Measurements from ENCODE around the gene CRB3.
A peak's percentile ranks its signal among the peaks of the same experiment; 100 is the strongest.

CRB3 gene

GRCh38 chr19:6465663-6466062, 1.6 kb downstream of the CRB3 start:
- DNase-seq (ENCODE audit: low read depth in 1 of 2, low spot score in 1 of 2): no peak

DNA sequence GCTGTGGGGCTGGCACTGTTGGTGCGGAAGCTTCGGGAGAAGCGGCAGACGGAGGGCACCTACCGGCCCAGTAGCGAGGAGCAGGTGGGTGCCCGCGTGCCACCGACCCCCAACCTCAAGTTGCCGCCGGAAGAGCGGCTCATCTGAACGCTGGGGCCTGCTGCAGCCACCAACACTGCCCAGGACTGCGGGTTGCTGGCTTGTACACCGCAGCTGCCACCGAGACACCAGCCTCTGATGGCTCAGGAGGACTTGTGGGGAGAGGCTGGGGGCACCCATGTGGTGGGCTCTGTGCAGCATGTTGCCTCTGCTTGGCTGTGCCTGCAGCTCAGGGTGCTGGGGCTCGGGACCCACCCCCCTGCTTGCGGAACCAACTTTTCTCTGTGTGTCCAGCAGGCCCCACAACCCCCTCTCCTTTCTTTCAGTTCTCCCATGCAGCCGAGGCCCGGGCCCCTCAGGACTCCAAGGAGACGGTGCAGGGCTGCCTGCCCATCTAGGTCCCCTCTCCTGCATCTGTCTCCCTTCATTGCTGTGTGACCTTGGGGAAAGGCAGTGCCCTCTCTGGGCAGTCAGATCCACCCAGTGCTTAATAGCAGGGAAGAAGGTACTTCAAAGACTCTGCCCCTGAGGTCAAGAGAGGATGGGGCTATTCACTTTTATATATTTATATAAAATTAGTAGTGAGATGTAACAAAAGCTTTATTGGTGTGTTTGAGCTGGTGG, 2.6 kb downstream of the CRB3 start:
- no peak for DNase-seq (ENCODE audit: low read depth in 1 of 2, low spot score in 1 of 2)

DNA sequence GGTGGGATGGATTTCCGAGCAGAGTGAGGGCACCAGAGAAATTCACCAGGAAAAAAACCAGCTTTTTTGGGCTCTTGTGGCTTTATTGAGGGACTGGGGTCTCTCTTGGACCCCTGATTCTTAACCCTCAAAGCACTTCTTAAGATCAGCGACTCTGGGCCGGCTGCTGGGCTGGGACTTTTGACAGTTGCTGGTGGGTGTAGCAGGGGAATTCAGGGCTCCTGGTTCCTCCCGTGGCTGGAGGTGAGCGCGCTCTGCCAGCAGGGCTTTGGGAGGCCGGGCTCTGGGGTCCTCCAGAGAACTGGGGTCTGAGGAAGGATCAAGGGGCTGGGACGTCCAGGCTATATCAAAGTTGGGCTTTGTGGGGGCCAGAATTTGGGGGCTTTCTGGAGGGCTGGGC, 3.3 kb downstream of the CRB3 start:
- DNase-seq (ENCODE audit: low read depth in 1 of 2, low spot score in 1 of 2): no peak

DNA sequence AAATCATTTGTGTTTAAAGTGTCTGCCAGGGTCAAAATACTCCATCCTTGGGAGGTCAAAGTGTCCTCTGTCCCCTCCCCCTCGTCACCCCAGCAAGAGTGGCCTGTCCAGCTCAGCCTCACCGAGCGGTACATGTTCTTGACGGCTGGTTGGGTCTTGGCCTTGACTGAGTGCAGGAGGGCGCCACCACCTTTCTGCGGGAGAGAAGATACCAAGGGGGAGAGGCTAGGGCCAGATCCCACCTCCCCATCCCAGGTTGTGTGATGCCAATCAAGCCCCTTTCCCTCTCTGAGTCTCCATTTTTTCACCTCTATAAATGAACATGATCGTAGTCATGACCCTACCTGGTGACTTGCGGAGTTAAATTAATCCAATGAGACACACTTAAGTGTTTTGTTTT, 6.1 kb downstream of the CRB3 start:
- no peak for DNase-seq (ENCODE audit: low read depth in 1 of 2, low spot score in 1 of 2)

GRCh38 chr19:6471076-6471475, 7.0 kb downstream of the CRB3 start:
- no peak for DNase-seq (ENCODE audit: low read depth in 1 of 2, low spot score in 1 of 2)

GRCh38 chr19:6472713-6473112, 8.6 kb downstream of the CRB3 start:
- no peak for DNase-seq (ENCODE audit: low read depth in 1 of 2, low spot score in 1 of 2)

DNA sequence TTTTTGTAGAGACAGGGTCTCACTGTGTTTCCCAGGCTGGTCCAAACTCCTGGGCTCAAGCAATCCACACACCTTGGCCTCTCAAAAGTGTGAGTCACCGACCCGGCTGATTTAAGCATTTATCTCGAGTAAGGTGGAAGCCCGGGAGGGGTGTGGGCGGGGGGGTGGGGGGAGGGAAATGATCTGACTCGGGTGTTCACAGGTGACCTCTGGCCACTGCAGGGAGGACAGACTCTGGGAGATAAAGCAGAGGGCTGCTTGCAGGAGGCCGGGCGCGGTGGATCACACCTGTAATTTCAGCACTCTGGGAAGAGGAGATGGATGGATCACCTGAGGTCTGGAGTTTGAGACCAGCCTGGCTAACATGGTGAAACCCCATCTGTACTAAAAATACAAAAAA, 9.6 kb downstream of the CRB3 start:
- no peak for DNase-seq (ENCODE audit: low read depth in 1 of 2, low spot score in 1 of 2)

GRCh38 chr19:6475321-6476108, 11.4 kb downstream of the CRB3 start:
- DNase-seq (ENCODE audit: low read depth in 1 of 2, low spot score in 1 of 2): no peak

DNA sequence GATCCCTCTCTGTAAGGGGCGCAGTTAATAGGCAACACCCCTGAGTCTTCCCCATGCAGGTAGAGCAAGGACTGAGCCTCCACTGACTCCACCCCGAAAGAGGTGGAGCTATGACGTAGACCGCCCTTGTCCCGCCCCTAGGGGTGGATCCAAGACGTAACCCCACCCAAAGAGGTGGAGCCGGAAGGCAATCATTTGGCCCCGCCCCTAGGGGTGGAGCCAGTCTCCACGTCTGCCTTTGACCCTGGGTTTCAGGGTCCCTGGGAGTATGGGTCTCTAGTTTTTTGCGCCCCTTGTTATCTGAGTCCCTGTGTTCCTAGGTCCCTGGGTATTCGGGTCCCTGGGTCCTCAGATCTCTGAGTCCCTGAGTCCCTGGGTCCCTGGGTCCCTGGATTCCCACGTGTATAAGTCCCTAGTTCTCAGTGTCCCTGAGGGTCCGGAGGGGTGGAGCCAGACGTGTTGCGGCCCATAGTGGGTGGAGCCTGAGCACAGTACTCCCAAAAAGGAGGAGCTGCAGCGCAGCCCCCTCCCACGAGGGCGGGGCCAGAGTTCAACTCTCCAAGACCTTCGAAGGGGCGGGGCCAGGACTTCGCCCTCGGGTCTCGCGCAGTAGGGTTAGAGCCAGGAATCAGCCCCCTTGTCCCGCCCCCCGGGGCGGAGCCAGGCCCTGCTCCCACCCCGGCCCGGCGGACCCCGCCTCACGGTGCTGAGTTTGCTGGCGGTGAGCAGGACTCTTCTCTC, 12.3 kb downstream of the CRB3 start:
- DNase-seq (ENCODE audit: low read depth in 1 of 2, low spot score in 1 of 2): peak; percentile 39 to 45

DNA sequence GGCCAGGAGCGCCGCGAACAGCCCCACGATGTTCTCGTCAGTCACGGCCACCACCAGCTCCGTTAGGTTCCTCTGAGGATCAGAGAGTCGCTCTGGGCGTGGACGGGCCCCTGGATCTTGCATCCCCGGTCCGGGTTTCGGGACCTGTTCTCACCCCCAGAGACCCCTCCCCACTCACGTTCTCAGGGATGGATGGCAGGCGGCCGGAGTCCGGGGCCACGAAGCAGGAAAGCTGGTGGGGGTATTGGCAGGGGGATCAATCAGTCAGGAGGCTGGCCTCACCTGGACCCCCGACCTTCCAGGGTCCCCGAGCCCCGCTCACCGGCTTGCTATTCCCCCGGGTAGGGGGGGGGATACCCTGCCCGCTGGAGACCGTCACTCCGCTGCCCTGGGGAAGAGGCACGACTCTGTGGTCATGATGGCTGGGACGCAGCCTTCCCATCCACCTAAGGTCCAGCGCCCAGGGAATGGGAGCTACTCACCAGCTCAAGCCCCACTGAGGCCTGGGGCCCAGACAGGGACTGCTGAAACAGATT, 12.9 kb downstream of the CRB3 start:
- no peak for DNase-seq (ENCODE audit: low read depth in 1 of 2, low spot score in 1 of 2)

DNA sequence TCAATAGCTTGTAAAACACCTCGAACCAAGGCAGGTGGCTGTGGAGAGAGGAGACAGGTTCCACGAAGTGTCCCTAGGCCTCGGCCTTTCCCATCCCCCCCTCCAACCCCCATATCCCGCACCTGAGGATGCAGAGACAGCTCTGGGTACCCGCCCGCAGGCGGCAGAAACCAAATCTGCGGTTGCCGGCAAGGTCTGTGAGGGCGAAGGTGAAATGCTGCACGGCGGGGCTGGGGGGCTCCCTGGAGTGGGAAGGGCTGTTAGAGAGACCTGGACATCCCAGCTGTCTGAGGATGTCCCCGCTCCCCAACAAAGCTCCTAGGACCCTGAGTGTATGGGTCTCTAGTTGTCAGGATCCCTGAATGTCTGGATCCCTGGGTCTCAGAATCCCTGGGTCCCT, 14.7 kb downstream of the CRB3 start:
- DNase-seq (ENCODE audit: low read depth in 1 of 2, low spot score in 1 of 2): no peak

DNA sequence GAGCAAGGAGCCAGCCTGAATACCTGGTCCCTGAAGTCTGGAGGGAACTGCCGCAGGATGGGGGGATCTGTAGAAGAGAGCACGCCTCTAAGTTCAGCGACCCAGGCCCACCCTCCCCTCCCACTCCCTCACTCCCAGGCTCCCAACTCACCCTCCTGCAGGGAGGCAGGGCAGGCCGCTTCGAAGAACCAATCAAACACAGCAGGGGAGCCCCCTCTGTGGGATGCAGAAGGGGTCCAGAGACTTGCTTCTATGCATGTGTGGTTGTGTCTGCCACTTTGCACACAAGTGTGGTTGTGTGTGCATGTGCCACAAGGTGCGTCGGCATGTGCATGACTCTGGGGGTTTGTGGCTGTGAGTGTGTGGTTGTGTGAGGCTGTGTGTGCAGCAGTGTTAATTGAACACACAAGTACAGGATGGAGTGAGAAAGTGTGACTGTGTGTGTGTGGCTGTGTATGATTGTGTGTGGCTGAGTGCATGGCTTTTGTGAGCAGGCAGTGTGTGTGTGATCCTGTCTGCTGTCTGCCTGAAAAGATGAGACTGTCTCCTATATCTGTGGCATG, 15.8 kb downstream of the CRB3 start:
- no peak for DNase-seq (ENCODE audit: low read depth in 1 of 2, low spot score in 1 of 2)

- DNase-seq (ENCODE audit: low read depth in 1 of 2, low spot score in 1 of 2): no peak
These were observed 16.9 kb downstream of the CRB3 start for GRCh38 chr19:6480848-6481415.

GRCh38 chr19:6481541-6482342, 17.7 kb downstream of the CRB3 start, which contains the start of gene DENND1C:
Gene DENND1C (minus strand): TSS chr19:6481787. CDS start chr19:6481695, 92 bp downstream.
- DNase-seq (ENCODE audit: low read depth in 1 of 2, low spot score in 1 of 2): peak; percentile 43 to 47

DNA sequence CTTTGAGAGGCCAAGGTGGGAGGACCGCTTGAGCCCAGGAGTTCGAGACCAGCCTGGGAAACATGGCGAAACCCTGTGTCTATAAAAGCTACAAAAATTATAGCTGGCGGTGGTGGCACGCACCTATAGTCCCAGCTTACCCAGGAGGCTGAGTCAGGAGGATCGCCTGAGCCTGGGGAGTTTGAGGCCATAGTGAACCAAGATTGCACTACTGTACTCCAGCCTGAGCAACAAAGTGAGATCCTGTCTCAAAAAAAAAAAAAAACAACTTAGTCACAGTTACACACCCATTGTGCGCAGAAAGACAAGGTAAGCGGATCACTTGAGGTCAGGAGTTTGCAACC, 18.2 kb downstream of the CRB3 start:
- no peak for DNase-seq (ENCODE audit: low read depth in 1 of 2, low spot score in 1 of 2)

- no peak for DNase-seq (ENCODE audit: low read depth in 1 of 2, low spot score in 1 of 2)
These were observed 19.2 kb downstream of the CRB3 start for GRCh38 chr19:6483235-6483634.

DNA sequence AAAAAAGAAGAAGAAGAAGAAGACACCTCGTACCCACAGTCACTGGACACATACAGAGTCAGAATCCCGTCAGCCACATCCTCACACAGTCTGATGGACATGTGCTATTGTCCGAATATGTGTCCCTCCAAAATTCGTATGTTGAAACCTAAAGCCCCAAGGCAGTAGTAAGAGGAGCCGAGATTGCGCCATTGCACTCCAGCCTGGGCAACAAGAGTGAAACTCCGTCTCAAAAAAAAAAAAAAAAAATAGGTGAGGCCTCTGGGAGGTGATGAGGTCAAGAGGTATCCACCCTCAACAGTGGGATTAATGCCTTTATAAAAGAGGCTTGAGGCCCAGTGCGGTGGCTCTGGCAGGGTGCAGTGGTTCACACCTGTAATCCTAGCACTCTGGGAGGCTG, 20.2 kb downstream of the CRB3 start:
- DNase-seq (ENCODE audit: low read depth in 1 of 2, low spot score in 1 of 2): no peak

- DNase-seq (ENCODE audit: low read depth in 1 of 2, low spot score in 1 of 2): no peak
These were observed 20.8 kb downstream of the CRB3 start for GRCh38 chr19:6484831-6485230.

DNA sequence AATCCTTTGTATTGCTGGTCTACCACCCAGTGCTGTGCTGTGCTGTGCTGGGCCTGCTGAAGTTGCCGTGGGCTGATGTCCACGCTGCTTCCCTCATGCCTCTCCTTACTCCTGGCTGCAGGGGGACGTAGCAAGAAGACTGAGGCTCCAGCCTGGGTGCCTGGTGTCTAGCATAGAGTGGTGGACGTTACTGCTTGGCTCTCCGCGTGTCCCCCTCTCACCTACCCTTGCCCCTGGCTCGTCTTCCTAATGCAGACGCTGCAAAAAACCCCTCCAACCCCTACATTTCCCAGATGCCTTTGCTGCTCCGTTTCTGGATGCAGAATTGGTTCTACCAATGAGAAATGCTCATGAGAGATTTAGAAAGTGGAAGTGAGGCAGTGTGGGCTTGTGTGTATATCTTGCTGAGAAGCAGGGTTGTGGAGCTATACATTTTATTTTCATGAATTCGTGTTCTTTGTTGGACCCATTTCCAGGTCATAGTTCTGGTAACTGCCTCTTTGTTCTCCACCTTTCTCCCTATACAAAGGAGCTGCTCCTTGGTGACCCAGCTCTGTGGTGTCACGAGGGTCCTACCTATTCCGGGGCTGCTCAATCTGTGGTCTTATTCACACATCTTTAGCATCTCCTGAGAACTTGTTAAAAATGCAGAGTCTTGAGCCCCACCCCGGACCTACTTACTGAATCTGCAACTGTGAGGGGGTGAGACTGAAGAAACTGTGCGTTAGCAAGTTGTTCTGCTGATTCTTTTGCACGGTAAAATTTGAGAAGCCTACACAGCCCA, 25.4 kb downstream of the CRB3 start:
- no peak for DNase-seq (ENCODE audit: low read depth in 1 of 2, low spot score in 1 of 2)

DNA sequence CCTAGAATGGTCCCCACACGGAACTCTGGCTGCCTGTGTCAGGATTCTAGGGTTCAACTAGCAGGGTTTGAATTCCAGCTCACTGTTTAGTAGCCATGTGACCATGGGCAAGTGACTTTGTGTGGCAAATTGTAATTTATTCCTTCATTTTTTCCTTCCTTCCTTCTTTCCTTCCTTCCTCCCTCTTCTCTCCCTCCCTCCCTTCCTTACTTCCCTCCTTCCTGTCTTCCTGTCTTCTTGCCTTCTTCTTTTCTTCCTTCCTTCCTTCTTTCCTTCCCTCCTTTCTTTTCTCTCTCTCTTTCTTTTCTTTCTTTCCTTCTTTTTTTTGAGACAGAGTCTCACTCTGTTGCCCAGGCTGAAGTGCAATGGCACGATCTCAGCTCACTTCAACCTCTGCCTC, 26.1 kb downstream of the CRB3 start:
- DNase-seq (ENCODE audit: low read depth in 1 of 2, low spot score in 1 of 2): no peak
